Smooth muscle cell (in vitro differentiated cells): Measurements from ENCODE around the gene STEAP3. TPM values are rescaled to one million over a fixed set of nuclear protein-coding genes. Genes with fewer than 3 reads are reported as not detected.

ENCODE experiments used
- DNase-seq: peaks from one replicate; lab custom pipeline; 2025; ENCODE audit not compliant: unreplicated experiment; lab: John Stamatoyannopoulos, UW
- H2AFZ ChIP-seq: fragments of 200-600 bp; sonication (generic); 2 replicates; pipeline ENCODE4 v1.6.0; 2016; ENCODE audit warnings: antibody characterized with exemption, low read depth, mild to moderate bottlenecking
- H3F3A ChIP-seq: fragments of 200-600 bp; sonication (generic); 2 replicates; pipeline ENCODE4 v1.6.0; 2017; ENCODE audit warnings: antibody characterized with exemption, low read depth
- H3K27ac ChIP-seq: fragments of 200-600 bp; sonication (generic); 2 replicates; pipeline ENCODE4 v1.5.1; 2016; ENCODE audit warnings: low read depth, mild to moderate bottlenecking
- H3K27me3 ChIP-seq: fragments of 200-600 bp; sonication (generic); 2 replicates; pipeline ENCODE4 v1.6.1; 2016; ENCODE audit warnings: low read depth, mild to moderate bottlenecking
- H3K36me3 ChIP-seq: fragments of 200-600 bp; sonication (generic); 2 replicates; pipeline ENCODE4 v1.5.1; 2016; ENCODE audit warnings: low read depth
- H3K4me1 ChIP-seq: fragments of 200-600 bp; sonication (generic); 2 replicates; pipeline ENCODE4 v1.5.1; 2016; ENCODE audit warnings: low read depth
- H3K4me2 ChIP-seq: fragments of 200-600 bp; sonication (generic); 2 replicates; pipeline ENCODE4 v1.6.0; 2016; ENCODE audit warnings: mild to moderate bottlenecking
- H3K4me3 ChIP-seq: fragments of 200-600 bp; sonication (generic); 2 replicates; pipeline ENCODE4 v1.5.1; 2016; ENCODE audit warnings: mild to moderate bottlenecking
- H3K79me2 ChIP-seq: fragments of 200-600 bp; sonication (generic); 2 replicates; pipeline ENCODE4 v1.6.0; 2016; ENCODE audit warnings: low read depth, mild to moderate bottlenecking
- H3K9ac ChIP-seq: fragments of 200-600 bp; sonication (generic); 2 replicates; pipeline ENCODE4 v1.6.0; 2016; ENCODE audit warnings: low read depth
- H3K9me3 ChIP-seq: fragments of 200-600 bp; sonication (generic); replicated peaks from 2 replicates; pipeline ENCODE4 v1.5.1; 2016; ENCODE audit warnings: low read depth
- H4K20me1 ChIP-seq: fragments of 200-600 bp; sonication (generic); 2 replicates; pipeline ENCODE4 v1.6.0; 2016; ENCODE audit warnings: low read depth
- WGBS: methylation state at CpG from one replicate; pipeline ENCODE4 v1.1.7; 2016; ENCODE audit warnings: low lambda C conversion rate; 5-methylcytosine and 5-hydroxymethylcytosine counted together
- polyA plus RNA-seq: library from polyadenylated mRNA; unstranded; fragments of >200 nt; fragmentation: Nextera tagmentation; extraction: Ambion mirVana; gene quantifications from 2 replicates; pipeline ENCODE4 v1.2.1, GENCODE V29; 2016
- total RNA-seq: library from RNA; depleted of rRNA; stranded (reverse); fragments of >200 nt; gene quantifications from 2 replicates; pipeline ENCODE4 v1.2.3, GENCODE V29; 2014
- TF ChIP-seq, protein P1 (sequence below): fragments of 200-600 bp; sonication (generic); IDR thresholded peaks from 2 replicates; pipeline ENCODE4 v1.5.1; 2017; ENCODE audit warnings: borderline replicate concordance, mild to moderate bottlenecking, antibody characterized with exemption; ENCODE audit not compliant: insufficient read depth, poor library complexity, severe bottlenecking

Gene STEAP3
- total and polyA plus RNA-seq, 2 experiments from 2014 or later: 0.87 to 2.9 TPM

DNA sequence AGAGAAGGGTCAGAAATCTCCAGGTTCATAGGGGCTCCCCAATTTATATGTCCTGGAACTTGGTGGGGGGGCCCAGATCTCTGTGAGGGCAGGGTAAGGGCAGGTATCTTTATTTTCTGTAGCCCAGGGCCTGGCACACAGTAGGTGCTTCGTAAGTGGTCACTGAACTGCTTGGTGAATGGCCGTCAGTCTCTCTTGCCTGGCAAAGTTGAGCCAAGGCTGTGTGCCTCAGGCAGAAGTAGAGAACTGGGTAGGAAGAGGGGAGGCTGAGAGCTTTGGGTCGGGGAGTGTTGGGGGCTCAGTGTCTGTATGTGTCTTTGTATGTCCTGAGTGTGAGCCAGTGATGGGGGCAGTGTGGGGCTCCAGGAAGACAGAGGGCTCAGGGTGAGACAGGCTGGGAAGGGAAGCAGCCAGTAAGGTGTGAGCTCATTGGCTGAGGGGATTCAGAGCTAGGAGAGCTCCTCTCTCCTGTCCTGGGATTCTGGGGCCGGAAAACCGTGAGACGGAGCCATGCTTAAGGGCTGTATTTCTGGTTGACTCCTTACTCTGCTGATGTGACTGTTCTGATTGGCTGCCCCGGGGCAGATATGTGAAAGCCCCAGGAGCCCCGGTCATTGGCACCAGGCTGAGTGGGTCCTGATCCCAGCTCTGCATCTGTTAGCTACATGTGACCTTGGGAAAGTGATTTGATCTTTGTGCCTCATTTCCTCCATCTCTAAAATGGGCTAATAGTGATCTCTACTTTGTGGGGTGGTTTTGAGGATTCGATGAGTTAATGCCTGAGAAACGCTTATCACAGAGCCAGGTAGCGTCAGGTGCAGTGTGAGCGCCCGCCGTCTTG, 30.3 kb downstream of the STEAP3 start:
- H2AFZ ChIP-seq: no peak overlapping the region
- H3K27me3 ChIP-seq: no peaks in the 10 kb centered on the region
- peak overlapping the region; percentile 74 for H3K9ac ChIP-seq
- H3K36me3 ChIP-seq: no peaks in the 10 kb centered on the region
- TF ChIP-seq, protein P1, sequence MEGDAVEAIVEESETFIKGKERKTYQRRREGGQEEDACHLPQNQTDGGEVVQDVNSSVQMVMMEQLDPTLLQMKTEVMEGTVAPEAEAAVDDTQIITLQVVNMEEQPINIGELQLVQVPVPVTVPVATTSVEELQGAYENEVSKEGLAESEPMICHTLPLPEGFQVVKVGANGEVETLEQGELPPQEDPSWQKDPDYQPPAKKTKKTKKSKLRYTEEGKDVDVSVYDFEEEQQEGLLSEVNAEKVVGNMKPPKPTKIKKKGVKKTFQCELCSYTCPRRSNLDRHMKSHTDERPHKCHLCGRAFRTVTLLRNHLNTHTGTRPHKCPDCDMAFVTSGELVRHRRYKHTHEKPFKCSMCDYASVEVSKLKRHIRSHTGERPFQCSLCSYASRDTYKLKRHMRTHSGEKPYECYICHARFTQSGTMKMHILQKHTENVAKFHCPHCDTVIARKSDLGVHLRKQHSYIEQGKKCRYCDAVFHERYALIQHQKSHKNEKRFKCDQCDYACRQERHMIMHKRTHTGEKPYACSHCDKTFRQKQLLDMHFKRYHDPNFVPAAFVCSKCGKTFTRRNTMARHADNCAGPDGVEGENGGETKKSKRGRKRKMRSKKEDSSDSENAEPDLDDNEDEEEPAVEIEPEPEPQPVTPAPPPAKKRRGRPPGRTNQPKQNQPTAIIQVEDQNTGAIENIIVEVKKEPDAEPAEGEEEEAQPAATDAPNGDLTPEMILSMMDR: no peak
- H3K4me1 ChIP-seq: peaks cover 16% of the 10 kb centered on the region
- H3K9me3 ChIP-seq: no peaks in the 10 kb centered on the region
- H3K4me3 ChIP-seq: no peak overlapping the region
- H3K4me2 ChIP-seq: peak overlapping the region; percentile 48
- H3F3A ChIP-seq: peaks cover 25% of the 10 kb centered on the region
- 90% methylated on average over 14 of the region's 14 CpGs for WGBS
- DNase-seq: no peak
- H4K20me1 ChIP-seq: no peaks in the 10 kb centered on the region
- peak overlapping the region; percentile 96 for H3K27ac ChIP-seq
- H3K79me2 ChIP-seq: no peaks in the 10 kb centered on the region

GRCh38 chr2:119254601-119255080, 31.0 kb downstream of the STEAP3 start:
- H3K4me3 ChIP-seq: no peak overlapping the region
- no peak for DNase-seq
- TF ChIP-seq, protein P1: no peak
- H3K9ac ChIP-seq: no peak overlapping the region
- no peaks in the 10 kb centered on the region for H3K9me3 ChIP-seq
- H3K27ac ChIP-seq: no peak overlapping the region
- H3K36me3 ChIP-seq: no peaks in the 10 kb centered on the region
- H3K27me3 ChIP-seq: no peaks in the 10 kb centered on the region
- H3F3A ChIP-seq: peaks cover 25% of the 10 kb centered on the region
- 97% methylated on average over 10 of the region's 10 CpGs for WGBS
- H3K4me1 ChIP-seq: peaks cover 16% of the 10 kb centered on the region
- H4K20me1 ChIP-seq: no peaks in the 10 kb centered on the region
- no peak overlapping the region for H2AFZ ChIP-seq
- no peak overlapping the region for H3K4me2 ChIP-seq
- H3K79me2 ChIP-seq: no peaks in the 10 kb centered on the region

DNA sequence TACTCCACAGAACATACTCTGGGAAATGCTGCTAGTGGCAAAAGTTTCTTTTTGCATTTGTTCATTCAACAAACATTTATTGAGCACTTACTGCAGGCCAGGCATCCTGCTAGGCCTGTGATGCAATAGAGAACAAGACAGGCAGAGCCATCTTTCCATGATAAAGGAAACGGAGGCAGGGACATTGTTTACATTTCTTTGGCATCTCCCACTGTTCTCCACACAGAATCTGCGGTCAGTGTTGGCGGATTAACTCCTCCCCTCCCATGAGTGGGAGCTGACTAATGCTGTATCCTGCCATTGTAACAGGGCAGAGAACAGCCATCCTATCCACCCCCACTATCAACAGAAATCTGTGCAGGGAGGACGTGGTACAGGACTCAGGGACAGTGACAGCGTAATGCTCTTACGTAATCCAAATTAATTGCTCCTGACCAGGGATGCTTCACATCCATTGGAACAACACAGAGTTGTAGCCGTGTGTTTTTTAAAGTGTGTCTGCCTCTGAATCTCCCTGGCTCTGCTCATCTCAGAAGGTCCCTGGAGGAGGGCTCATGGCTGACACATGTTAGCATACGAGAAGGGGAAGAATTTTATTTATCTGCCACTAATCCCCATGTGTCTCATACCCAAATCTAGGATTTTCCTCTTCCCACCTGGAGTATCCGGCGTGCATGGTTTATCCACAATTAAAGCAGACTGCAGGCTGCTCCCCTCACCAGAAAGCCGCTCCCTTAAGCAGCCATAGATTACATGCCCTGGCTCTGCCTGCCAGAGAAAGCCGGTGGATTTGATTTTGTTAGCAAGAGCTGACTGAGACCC, 32.3 kb downstream of the STEAP3 start:
- Histone ChIP-seq H2AFZ (no peak overlapping the region), H3K27ac (peak overlapping the region; percentile 62), H3K4me1 (peaks cover 16% of the 10 kb centered on the region), H3K9ac (no peak overlapping the region), H3K4me3 (no peak overlapping the region), H3K36me3 (no peaks in the 10 kb centered on the region), H4K20me1 (no peaks in the 10 kb centered on the region), H3F3A (peaks cover 25% of the 10 kb centered on the region), H3K79me2 (no peaks in the 10 kb centered on the region), H3K27me3 (no peaks in the 10 kb centered on the region), H3K9me3 (no peaks in the 10 kb centered on the region), H3K4me2 (peak overlapping the region; percentile 62)
- TF ChIP-seq, protein P1: no peak
- no peak for DNase-seq
- 7% methylated on average over 12 of the region's 12 CpGs for WGBS
